Lower lobe of right lung (tissue), 2 donors: ENCODE results near the gene COL5A1. TPM values are rescaled to one million over a fixed set of nuclear protein-coding genes. Genes with fewer than 3 reads are reported as not detected.

Source experiments
- ATAC-seq, 2 donors: fragments of 200-7000 bp; cut with Tn5 transposase; one replicate each; pipeline ENCODE4 v1.9.1; 2020 to 2022; ENCODE audit warnings: mild to moderate bottlenecking in 2 of 2, moderate library complexity in 2 of 2
- DNase-seq: peaks from one replicate; pipeline ENCODE4 v3.0.0-alpha.2; 2020
- H3K27ac ChIP-seq: fragments of 200-600 bp; one replicate; pipeline ENCODE4 v1.8.0; 2022
- H3K27me3 ChIP-seq: fragments of 200-600 bp; one replicate; pipeline ENCODE4 v1.8.0; 2022; ENCODE audit warnings: low read depth
- H3K36me3 ChIP-seq: fragments of 200-600 bp; one replicate; pipeline ENCODE4 v1.8.0; 2022; ENCODE audit warnings: mild to moderate bottlenecking
- H3K4me1 ChIP-seq: fragments of 200-600 bp; one replicate; pipeline ENCODE4 v1.8.0; 2022
- H3K4me3 ChIP-seq: fragments of 200-600 bp; one replicate; pipeline ENCODE4 v1.8.0; 2022; ENCODE audit warnings: mild to moderate bottlenecking
- H3K9me3 ChIP-seq: fragments of 200-600 bp; one replicate; pipeline ENCODE4 v1.8.0; 2022
- intact Hi-C: fragments of 100-400 bp; cut with DNase I; formaldehyde crosslinking; loops from one replicate; pipeline ENCODE4 v1.11.0; 2022
- total RNA-seq: library from RNA; stranded (reverse); fragmentation: NEBNext Ultra II Directional; extraction: Animal tissue kit (Norgen Biotek cat#: 25700); gene quantifications from one replicate; pipeline ENCODE4 v1.2.1, GENCODE V29; 2021
- TF ChIP-seq, protein P1 (sequence below): fragments of 200-600 bp; IDR thresholded peaks from one replicate; pipeline ENCODE4 v1.8.0; 2022; ENCODE audit warnings: antibody characterized with exemption, mild to moderate bottlenecking
- donor health status: DM: no; HTN: yes; CAD: no; lungs with severe emphysema.

COL5A1 gene
- total RNA-seq, 1 donor from 2014 or later = 29.0 TPM

DNA sequence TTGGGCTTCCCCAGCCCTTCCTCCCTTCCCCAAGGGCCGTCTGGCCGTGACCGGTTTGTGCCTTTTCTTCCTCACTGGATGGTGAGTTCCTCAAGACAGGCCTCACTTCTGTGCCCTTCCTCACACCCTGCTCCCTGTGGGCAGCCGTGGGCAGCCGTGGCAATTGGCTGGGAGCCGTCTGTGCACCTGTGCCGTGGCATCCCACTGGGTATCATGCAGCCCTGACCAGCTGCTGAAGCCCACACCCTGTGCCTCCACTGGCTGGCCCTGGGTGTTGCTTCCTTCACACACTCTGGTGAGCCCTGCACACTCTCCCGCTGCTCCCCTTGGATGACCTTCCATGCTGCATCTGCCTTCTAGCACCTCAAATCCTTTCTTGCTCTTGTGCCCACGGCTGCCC, 100.2 kb downstream of the COL5A1 start:
- peaks cover 4% of the 10 kb centered on the region for H3K36me3 ChIP-seq
- H3K4me3 ChIP-seq = no peak overlapping the region
- no peak overlapping the region for H3K27ac ChIP-seq
- TF ChIP-seq, protein P1, sequence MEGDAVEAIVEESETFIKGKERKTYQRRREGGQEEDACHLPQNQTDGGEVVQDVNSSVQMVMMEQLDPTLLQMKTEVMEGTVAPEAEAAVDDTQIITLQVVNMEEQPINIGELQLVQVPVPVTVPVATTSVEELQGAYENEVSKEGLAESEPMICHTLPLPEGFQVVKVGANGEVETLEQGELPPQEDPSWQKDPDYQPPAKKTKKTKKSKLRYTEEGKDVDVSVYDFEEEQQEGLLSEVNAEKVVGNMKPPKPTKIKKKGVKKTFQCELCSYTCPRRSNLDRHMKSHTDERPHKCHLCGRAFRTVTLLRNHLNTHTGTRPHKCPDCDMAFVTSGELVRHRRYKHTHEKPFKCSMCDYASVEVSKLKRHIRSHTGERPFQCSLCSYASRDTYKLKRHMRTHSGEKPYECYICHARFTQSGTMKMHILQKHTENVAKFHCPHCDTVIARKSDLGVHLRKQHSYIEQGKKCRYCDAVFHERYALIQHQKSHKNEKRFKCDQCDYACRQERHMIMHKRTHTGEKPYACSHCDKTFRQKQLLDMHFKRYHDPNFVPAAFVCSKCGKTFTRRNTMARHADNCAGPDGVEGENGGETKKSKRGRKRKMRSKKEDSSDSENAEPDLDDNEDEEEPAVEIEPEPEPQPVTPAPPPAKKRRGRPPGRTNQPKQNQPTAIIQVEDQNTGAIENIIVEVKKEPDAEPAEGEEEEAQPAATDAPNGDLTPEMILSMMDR = no peak
- no peak for ATAC-seq
- H3K9me3 ChIP-seq = no peaks in the 10 kb centered on the region
- intact Hi-C loops = no loop called here
- no peaks in the 10 kb centered on the region for H3K27me3 ChIP-seq
- DNase-seq = no peak
- H3K4me1 ChIP-seq = no peaks in the 10 kb centered on the region

DNA sequence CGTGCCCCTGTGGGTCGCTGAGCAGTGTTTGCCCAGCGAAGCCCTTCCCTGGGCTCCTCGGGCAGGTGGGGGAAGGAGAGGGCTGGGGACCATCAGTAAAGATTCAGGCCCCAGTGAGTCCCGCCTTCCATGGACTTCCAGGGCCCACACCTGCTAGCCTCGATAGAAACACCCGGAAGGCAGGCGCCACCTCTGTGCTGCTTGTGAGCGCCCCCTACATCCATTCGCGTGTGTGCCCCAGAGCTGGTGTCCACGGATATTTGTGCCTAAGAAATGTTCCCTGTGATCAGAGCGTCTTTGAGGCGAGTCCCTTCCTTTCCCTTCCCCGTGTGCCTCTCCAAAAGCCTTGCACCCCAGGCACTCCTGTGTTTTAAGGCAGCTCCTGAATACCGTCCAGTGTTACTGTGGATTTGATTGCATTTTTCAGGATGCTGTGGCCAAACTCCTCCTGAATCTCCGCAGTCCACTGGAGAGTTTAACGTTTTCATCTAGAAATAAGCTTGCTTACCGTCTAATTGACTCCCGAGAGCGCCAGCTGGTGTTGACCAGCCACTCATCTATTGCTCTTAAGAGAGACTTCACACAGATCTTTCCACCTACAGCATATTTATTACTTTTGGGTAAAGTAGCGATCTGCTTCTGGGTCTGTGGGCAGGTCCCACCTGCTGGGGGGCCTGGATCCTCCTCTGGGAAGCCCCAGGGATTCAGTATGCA, 101.4 kb downstream of the COL5A1 start:
- DNase-seq (no peak), ATAC-seq (no peak)
- no peaks in the 10 kb centered on the region for H3K27me3 ChIP-seq
- no peak overlapping the region for H3K4me3 ChIP-seq
- TF ChIP-seq, protein P1 = no peak
- no peaks in the 10 kb centered on the region for H3K9me3 ChIP-seq
- H3K27ac ChIP-seq = no peak overlapping the region
- H3K36me3 ChIP-seq = peaks cover 5% of the 10 kb centered on the region
- intact Hi-C loops = no loop called here
- H3K4me1 ChIP-seq = no peaks in the 10 kb centered on the region

GRCh38 chr9:134743853-134744252, 102.2 kb downstream of the COL5A1 start:
- TF ChIP-seq, protein P1 = no peak
- H3K4me1 ChIP-seq = no peaks in the 10 kb centered on the region
- ATAC-seq (no peak), DNase-seq (no peak)
- H3K9me3 ChIP-seq = no peaks in the 10 kb centered on the region
- intact Hi-C loops = no loop called here
- H3K27me3 ChIP-seq = no peaks in the 10 kb centered on the region
- H3K4me3 ChIP-seq = no peak overlapping the region
- peaks cover 9% of the 10 kb centered on the region for H3K36me3 ChIP-seq
- H3K27ac ChIP-seq = no peak overlapping the region

GRCh38 chr9:134744385-134745295, 103.0 kb downstream of the COL5A1 start:
- Histone ChIP-seq H3K27ac (no peak overlapping the region), H3K4me1 (no peaks in the 10 kb centered on the region), H3K36me3 (peaks cover 9% of the 10 kb centered on the region), H3K4me3 (no peak overlapping the region), H3K27me3 (no peaks in the 10 kb centered on the region), H3K9me3 (no peaks in the 10 kb centered on the region)
- no peak for ATAC-seq
- TF ChIP-seq, protein P1 = no peak
- intact Hi-C loops = no loop called here
- no peak for DNase-seq

DNA sequence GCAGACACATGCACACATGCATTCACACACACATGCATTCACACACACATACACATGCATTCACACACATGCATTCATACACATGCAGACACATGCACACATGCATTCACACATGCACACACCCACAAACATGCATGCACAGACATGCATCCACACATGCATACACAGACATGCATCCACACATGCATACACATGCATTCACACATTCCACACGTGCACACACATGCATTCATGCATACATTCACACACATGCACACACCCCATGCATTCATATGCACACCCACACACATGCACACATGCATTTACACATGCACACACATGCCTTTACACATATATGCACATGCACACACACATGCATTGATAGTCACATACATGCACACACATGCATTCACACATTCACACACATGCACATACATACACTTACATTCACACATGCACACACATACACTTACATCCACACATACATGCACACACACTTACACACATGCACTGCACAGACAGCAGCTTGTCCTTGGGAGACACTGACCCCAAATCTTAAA, 106.4 kb downstream of the COL5A1 start:
- DNase-seq (no peak), ATAC-seq (no peak)
- H3K4me3 ChIP-seq = no peak overlapping the region
- no peaks in the 10 kb centered on the region for H3K4me1 ChIP-seq
- TF ChIP-seq, protein P1 = no peak
- no peaks in the 10 kb centered on the region for H3K27me3 ChIP-seq
- no peak overlapping the region for H3K27ac ChIP-seq
- H3K36me3 ChIP-seq = peaks cover 15% of the 10 kb centered on the region
- H3K9me3 ChIP-seq = no peaks in the 10 kb centered on the region
- intact Hi-C loops = no loop called here
